Astrocyte of the cerebellum (primary cell): ENCODE data around the gene SLC35B2.

Experiments
- DNase-seq: peaks from one replicate; pipeline ENCODE4 v3.0.0-alpha.2; 2011; ENCODE audit warnings: low read depth
- H3K4me3 ChIP-seq: 2 replicates; pipeline ENCODE4 v1.5.1; 2011; ENCODE audit warnings: mild to moderate bottlenecking, low read depth, low read length, moderate library complexity
- in situ Hi-C: cut with HindIII; loops from 2 replicates; pipeline ENCODE4 v1.10.0; 2017; ENCODE audit warnings: low sequenced_read_pairs
- TF ChIP-seq, protein P1 (sequence below): IDR thresholded peaks from 2 replicates; pipeline ENCODE4 v1.5.1; 2012; ENCODE audit warnings: low read length, low read depth, moderate library complexity, mild to moderate bottlenecking; ENCODE audit errors: missing control alignments

SLC35B2 gene

DNA sequence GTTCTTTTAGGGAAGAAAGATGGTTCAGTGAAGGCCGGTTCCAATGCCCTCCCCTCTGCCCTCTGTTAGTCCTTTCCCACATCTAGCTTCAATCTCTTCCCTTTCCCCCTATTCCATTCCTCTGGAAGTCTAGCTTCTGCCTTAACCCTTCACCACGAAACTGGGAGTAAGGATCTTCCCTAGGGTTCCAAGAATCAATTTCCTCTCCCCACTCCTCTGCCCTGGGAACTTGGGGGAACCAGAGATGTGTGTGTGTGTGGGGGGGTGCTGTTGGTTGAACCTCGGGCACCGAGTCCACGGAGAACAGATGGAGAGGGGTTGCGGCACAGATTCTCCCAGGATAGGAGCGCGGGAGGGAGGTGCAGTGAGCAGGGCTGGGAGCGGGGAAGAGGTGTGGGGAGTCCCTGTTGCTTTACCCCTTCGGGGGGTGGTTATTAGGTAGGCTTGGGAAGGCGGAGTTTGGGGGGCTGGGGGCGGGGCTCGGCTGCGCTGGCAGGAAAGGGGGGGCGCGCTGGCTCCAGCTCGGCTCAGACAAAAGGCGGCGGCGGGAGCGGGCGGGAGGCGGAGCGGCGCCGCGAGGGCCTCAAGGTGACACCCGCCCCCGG lies 12.7 kb upstream of the SLC35B2 start, which contains the start of gene TMEM151B:
TMEM151B (plus strand) TSS at position 530 of the 605 bp plus-strand sequence. CDS start 293 bp downstream, outside the sequence.
- peak within 1 kb of the TSS; percentile 17 for H3K4me3 ChIP-seq
- DNase-seq: no peak
- in situ Hi-C loops: no loop called here

DNA sequence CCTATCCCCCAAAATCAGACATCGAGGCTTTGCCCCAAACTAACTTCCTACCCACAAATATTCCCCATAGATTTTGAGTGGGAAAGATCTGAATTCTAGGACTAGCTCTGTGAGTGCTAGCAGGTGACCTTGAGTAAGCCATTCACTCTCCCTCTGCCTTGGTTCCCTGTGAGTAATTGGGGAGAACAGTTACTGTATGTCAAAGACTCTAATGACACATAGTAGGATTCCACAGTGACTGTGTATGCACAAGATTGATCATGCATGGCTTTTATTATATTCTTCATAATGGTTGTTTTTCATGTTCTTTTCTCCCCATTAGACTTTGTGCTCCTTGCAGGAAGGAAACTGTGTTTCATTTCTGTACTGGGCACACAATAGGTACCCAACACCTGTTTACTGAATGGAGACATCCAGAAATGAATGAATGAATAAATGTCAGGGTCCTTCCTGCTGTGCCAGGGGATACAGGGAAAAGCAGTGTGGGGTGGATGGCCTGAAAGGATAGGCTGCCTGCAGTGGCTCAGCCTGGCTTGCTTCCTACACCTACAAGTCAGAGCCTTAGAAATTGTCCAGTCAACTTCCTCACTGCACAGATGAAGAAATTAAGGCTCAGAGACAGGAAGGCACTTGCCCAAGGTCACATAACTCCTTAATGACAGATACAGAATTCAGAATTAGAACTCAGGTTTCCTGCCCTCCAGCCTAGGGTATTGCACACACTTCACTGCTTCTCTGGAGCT lies 12.0 kb upstream of the SLC35B2 start:
- TF ChIP-seq, protein P1, sequence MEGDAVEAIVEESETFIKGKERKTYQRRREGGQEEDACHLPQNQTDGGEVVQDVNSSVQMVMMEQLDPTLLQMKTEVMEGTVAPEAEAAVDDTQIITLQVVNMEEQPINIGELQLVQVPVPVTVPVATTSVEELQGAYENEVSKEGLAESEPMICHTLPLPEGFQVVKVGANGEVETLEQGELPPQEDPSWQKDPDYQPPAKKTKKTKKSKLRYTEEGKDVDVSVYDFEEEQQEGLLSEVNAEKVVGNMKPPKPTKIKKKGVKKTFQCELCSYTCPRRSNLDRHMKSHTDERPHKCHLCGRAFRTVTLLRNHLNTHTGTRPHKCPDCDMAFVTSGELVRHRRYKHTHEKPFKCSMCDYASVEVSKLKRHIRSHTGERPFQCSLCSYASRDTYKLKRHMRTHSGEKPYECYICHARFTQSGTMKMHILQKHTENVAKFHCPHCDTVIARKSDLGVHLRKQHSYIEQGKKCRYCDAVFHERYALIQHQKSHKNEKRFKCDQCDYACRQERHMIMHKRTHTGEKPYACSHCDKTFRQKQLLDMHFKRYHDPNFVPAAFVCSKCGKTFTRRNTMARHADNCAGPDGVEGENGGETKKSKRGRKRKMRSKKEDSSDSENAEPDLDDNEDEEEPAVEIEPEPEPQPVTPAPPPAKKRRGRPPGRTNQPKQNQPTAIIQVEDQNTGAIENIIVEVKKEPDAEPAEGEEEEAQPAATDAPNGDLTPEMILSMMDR: no peak

More for the DNA sequence above, 12.7 kb upstream of the SLC35B2 start, which contains the start of gene TMEM151B:
- TF ChIP-seq, protein P1: no peak

DNA sequence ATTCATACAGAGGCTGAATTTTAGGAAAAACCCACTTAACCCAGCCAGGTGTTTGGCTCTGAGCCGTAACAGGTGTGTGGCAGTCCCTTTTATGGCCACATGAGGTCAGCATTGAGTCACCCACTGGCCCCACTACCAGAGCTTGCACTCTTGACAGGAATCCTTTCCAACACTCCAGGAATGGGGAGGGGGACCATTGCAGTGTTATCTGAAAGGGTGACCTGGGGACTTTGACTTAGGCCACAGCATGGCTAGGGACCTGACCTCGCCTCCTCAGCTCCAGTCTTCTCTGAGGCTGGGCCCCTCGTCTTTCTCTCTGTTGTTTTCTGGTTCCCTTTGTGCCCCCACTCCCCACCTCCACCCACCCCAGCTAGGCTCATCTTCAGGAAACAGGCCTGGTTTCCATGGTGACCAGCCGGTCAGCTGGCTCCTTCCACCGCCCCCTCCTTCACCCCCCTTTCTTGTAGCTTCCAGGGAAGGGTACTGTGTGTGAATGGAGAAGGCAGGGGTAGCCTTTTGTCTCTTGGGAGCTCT lies 10.8 kb upstream of the SLC35B2 start:
- in situ Hi-C loops: no loop called here
- no peak for DNase-seq
- TF ChIP-seq, protein P1: peak; percentile 97
- no peak overlapping the region for H3K4me3 ChIP-seq

More for the DNA sequence above, 12.0 kb upstream of the SLC35B2 start:
- H3K4me3 ChIP-seq: no peak overlapping the region
- DNase-seq: no peak
- in situ Hi-C loops: no loop called here

DNA sequence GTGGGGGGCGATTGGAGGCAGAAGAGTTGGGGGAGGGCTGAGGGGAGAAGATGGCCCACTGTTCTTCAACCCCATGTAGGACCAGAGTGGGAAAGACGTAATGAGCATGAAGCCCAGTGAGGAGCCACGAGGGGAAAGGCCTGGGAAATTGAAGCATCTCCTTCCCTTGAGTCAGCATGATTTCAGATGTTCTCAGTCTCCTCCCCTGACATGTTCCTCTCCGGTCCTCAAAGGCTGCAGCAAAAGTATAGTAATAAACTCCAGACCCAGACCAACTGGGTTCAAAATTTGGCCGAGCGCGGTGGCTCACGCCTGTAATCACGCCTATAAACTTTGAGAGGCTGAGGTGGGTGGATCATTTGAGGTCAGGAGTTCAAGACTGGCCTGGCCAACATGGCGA lies 9.9 kb upstream of the SLC35B2 start:
- TF ChIP-seq, protein P1: no peak
- H3K4me3 ChIP-seq: no peak overlapping the region
- no peak for DNase-seq
- in situ Hi-C loops: no loop called here

DNA sequence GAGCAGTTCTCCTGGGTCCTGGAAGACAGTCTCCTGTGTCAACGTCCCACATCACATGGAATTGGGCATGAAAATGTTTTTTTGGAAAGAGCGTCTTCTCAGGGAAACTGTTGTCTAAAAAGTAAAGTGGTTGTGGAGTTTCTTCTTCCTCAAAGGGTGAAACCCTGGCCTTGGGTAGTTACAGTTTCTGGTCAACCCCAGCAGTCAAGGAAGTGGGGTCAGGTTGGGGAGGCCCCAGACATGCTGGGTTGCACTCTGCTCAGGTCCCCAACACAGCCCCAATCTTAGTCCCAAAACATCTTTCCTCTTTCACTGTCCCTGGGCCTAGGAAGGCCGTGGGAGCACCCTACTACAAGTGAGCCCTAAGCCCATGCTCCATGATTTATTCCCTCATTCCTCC lies 9.0 kb upstream of the SLC35B2 start:
- DNase-seq: no peak
- no peak overlapping the region for H3K4me3 ChIP-seq
- in situ Hi-C loops: no loop called here
- TF ChIP-seq, protein P1: no peak

DNA sequence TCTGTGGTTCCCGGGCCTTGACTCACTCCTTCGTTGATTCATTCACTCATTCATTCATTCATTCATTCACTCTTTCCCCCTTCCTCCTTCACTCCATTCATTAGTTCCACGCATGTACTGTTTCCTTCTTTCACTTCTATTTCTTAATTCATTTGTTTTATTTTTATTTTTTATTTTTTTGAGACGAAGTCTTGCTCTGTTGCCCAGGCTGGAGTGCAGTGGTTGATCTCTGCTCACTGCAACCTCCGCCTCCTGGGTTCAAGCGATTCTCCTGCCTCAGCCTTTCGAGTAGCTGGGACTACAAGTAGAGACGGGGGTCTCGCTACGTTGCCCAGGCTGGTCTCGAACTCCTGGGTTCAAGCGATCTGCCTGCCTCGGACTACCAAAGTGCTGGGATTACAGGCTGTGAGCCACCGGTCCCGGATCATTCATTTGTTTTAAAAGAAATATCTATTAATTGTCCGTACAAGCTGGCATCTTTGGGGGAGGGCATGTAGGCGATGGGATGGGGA lies 8.4 kb upstream of the SLC35B2 start:
- peak overlapping the region; percentile 68 for H3K4me3 ChIP-seq
- TF ChIP-seq, protein P1: no peak
- in situ Hi-C loops: no loop called here
- no peak for DNase-seq
